ENCODE measurements around the gene PNPLA8.
A peak's percentile ranks its signal among the peaks of the same experiment; 100 is the strongest.
"Not testable (repeated sequence)": the region's sequence is repeated elsewhere in the genome, so short reads cannot be mapped to it uniquely, and the experiment has no call there.

The PNPLA8 gene

GRCh38 chr7:108467391-108467790, 58.5 kb downstream of the PNPLA8 start:
- DNase-seq (ENCODE audit: low read depth), result no peak

DNA sequence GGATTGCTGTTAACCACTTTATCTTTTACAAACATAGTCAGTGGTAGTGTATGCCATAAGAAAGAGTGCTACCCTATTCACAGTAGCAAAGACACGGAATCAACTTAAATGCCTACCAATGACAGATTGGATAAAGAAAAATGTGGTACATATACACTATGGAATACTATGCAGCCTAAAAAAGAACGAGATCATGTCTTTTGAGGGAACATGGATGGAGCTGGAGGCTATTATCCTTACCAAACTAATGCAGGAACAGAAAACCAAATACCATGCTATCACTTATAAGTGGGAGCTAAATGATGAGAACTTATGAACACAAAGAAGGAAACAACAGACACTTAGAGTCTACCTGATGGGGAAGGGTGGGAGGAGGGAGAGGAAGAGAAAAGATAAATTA, 59.6 kb downstream of the PNPLA8 start:
- DNase-seq (ENCODE audit: low read depth), result not testable (repeated sequence)

GRCh38 chr7:108464743-108465142, 61.2 kb downstream of the PNPLA8 start:
- DNase-seq (ENCODE audit: low read depth), result no peak

DNA sequence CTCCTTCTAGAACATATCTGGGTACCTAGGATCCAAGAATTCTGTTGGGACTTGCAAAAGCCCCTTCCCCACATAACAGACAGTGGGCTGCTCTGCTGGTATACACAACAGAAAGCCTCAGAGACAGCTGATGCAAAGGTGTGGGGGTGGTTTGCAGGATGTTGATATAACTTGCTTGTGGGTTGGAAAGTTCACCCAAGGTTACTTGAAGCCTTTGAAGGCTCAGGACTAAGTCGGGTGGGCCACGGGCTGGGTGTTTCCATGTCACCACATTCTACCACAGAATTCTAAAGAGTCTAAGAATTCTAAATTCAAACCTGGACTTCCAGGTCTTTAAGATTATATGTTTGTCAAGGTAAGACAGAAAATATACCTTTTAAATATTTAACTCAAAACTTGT, 62.3 kb downstream of the PNPLA8 start:
- DNase-seq (ENCODE audit: low read depth), result no peak

- DNase-seq (ENCODE audit: low read depth), result no peak
Measured at GRCh38 chr7:108461840-108462239, 64.1 kb downstream of the PNPLA8 start.

DNA sequence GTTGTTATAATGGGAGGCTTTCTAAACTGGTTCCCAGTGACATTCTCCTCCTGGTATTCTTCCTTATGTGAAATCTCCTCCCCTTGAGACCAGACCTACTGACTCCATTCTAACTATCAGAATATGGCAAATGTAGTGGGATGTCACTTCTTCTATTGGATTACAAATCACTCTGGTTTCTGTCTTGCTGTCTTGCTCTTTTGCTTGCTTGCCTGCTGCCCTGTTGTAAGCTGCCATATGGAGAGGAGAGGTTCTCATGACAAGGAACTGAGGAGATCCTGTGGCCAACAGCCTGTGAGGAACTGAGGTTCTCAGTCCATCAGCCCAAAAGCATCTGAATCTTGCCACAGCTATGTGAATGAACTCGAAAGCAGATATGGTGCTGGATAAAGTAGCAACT, 65.0 kb downstream of the PNPLA8 start:
- DNase-seq (ENCODE audit: low read depth), result no peak

DNA sequence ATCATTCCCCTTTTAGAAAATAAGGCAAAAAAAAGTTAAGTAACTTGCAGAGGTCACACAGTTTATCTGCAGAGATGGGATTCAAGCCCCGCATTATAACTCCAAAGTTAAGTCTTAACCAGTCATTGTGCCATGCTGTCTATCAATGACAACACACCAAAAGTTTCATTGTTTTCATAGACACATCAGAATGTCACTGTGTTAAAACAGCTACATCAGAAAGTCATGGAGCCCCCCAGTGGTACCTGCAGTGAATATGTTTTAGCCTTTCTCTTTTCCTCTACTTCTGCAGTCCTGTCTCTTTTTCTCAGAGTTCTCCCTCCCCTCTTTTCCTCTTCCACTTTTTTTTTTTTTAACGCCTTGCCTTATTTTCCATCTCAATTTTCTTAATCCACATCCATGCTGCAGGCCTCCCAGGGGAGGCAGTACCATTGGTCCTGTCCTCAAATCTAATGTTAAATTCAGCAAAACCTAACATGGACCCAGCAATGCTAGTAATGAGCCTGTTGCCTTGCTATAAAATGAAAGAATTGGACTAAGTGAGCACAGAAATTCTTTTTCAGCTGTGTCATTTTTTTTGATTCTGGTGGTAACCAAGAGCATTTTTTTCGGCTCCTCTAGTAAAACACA, 65.9 kb downstream of the PNPLA8 start:
- no peak for DNase-seq (ENCODE audit: low read depth)

DNA sequence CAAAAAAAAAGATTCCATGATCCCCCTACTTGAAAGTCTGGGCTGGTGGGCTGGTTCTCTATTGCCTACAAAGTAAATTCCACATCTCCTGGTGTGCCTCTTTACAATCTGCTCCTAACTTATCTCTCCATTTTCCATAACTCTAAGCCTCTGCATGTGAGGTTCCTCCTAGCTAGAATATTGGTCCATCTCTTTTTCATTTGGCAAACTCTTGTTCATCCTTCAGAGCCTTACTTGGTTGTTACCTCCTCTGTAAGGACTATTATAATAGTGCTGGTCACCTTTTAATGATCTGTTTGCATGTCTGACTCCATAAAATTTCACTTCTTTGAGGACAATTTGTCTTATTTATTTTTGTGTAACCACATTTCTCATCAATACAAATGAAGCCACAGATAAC, 68.1 kb downstream of the PNPLA8 start:
- DNase-seq (ENCODE audit: low read depth), result no peak

GRCh38 chr7:108456845-108457540, 68.9 kb downstream of the PNPLA8 start:
- no peak for DNase-seq (ENCODE audit: low read depth)

DNA sequence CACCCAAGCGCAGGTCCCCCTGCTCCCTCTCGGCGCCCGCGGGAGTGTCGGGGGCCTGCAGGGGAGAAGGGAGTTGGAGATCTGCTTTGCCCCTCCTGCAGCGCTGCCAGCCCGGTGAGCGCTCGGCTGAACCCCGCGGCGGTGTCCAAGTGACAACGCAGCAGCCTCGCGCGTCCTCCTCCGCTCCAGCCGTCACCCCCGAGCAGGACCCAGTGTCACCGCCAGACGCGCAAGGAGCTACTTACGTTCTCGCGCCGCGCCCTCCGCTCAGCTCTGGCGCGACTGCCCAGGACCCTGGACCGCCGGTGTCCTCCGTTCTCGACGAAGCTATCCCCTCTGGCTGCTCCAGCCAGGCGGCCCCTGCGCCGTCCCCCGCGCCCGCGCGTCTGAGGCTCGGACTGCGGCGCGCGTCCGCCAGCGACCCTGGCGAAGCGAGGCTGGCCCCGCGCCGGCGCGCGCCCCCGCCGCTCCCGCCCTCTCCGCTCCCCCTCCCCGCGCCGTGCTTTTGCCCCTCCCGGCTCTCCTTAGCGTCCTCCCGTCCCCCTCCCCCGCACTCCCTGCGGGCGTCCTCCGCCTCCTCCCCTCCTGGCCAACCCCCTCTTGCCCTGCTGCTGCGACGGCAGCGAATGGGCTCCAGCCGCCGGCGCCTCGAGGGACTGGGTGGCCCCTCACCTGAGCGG, 69.8 kb downstream of the PNPLA8 start, which contains the start of gene NRCAM:
Gene NRCAM (minus strand): TSS at position 439 of the 680 bp plus-strand sequence. CDS start 216,372 bp downstream, outside the sequence.
- DNase-seq (ENCODE audit: low read depth), result peak; percentile 30

- DNase-seq (ENCODE audit: low read depth), result no peak
Measured at GRCh38 chr7:108455551-108455997, 70.4 kb downstream of the PNPLA8 start.

DNA sequence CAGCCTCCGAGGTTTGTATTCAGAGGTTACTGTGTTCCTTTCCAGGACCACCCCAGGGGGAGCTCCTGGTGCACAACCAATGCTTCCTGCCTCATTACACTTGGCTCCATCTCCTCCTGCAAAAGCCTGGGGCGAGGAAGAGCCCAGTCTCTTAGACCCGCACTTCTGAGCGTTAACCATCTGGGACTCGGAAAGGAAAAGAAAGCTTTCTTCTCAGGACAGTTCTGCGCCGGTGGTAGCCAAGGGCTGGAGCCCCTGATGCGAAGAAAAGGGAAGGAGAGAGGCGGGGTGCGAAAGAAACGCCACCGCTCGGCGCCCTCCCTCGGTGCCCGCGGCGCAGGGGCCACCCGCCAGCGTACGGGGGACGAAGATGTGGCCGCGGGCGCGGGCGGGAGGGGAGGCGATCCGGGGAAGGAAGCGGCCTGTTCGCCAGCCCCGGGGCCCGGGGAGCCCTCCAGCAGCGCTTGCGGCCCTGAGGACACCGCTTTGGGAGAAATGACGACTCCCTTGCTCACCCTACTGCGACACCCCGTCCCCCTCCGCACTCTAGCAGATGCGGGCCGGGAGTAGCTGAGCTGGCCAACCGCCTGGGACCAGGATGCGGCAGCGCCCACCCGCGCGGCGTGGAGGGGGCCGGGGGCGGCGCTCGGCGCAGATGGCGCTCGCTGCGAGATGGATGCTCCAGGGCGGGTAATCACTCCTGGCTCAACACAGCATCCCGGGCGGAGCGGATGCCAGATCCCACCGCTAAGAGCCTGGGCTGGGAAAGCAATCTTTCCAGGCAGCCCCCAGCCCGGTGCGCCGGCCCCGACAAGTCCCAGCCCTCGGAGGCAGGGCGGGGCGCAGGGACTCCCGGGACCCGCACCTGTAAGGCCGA, 71.0 kb downstream of the PNPLA8 start:
- DNase-seq (ENCODE audit: low read depth), result no peak

GRCh38 chr7:108454317-108454673, 71.6 kb downstream of the PNPLA8 start:
- DNase-seq (ENCODE audit: low read depth), result no peak

- DNase-seq (ENCODE audit: low read depth), result no peak
Measured at GRCh38 chr7:108453320-108453719, 72.6 kb downstream of the PNPLA8 start.

DNA sequence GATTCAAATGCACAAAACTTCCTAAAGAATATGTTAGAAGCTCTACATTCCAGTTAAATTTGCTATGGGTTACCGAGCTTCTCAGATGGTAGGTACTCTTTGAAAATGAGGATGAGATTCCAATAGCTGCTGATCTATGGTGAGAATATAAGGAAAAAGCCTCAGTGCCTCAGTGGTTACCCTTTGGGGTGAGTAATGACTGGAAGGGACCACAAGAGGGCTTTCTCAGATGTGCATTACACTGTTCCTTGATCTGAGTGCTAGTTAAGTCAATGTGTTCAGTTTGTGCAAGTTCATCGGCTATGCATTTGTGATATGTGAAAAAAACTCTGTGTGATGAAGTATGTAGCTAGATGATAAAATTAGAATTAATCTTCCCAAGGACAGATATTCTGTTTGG, 73.2 kb downstream of the PNPLA8 start:
- DNase-seq (ENCODE audit: low read depth), result no peak

DNA sequence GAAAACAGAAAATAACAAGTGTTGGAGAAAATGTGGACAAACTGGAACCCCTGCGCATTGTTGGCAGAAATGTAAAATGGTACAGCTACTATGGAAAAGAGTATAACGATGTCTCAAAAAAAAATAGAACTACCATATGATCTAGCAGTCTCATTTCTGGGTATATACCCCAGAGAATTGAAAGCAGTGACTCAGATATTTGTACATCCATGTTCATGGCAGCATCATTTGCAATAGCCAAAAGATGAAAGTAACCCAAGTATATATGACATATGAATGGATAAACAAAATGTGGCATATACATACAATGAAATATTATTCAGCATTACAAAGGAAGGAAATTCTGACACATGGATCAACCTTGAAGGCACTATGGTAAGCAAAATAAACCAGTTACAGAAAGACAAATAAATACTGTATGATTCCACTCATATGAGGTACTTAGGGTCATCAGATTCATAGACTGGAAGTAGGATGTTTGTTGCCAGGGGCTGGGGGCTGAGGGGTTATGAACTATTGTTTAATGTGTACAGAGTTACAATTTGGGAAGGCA, 74.6 kb downstream of the PNPLA8 start:
- DNase-seq (ENCODE audit: low read depth), result no peak

DNA sequence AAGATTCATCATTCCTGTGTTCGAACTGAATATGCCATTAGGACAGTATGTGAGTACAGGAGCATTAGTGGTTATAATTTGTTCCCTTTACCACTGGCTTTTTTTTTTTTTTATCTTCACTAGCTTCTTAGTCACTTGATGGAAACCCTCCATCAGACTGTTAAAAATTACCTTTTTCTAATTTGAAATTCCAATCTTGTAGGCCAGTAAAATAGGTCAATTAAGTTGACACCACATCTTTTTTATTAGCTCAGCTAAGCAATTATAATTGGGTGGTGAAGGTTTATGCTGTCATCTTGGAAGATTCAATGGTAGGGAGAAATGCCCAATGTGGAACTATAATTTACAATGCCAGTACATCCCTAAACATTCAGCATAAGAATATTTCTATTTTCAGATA, 75.8 kb downstream of the PNPLA8 start:
- no peak for DNase-seq (ENCODE audit: low read depth)

DNA sequence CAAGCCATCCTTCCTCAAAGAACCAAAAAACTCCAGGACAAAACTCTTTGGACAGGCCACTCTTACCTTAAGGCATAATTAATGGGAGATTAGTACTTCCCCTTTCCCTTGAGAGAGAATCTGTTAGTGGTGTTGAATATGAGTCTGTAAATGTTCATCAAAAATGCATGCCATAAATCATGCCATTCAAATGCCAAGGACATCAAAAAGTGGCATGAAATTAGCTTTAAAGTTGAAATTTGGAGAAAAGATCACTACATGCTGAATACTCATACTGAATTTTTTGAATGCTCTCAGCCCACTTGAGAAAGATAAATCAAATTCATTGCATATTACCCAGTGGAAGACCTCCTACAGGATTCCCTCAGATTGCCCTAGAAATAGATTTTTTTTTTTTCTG, 76.4 kb downstream of the PNPLA8 start:
- no peak for DNase-seq (ENCODE audit: low read depth)

DNA sequence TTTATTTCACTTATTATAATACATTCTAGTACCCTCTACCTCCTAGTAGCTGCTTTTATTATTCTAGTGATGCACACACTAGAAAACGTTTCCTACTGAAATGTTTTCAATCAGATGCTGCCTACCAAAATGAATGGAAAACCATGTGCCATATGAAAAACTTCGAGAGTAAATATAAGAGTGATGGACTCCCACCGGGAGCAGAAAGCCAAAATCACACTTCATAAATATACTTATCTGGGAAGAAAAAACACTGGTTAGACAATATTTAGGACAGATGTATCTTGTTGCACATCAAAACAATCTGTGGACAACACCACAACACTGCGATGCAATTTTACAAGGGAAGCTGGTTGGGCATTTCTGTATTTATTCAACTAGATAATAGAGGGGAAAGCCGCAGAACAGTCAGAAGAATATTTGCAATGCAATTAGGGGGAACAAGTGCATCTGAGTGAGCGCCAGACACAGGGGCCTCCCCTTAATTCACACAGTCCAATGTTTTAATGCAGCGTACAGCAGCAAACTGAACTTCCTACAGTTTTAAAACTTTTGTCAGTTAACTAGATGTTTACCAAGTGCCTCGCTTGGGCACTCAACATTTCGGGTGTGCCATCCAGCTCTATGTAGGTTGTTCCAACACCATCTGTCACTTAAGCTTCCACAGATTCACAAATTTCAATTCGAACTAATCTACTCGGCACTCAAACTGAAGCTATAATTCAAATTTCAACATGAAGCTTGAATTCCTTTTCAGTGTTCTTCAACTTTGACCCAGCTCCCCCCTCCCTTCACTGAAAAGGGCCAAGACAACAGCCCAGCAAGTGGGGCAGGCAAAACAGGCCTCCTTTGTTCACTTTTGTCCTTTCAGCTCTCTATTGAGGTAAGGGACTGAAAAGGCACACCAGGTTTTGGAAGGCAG, 77.1 kb downstream of the PNPLA8 start:
- DNase-seq (ENCODE audit: low read depth), result no peak

DNA sequence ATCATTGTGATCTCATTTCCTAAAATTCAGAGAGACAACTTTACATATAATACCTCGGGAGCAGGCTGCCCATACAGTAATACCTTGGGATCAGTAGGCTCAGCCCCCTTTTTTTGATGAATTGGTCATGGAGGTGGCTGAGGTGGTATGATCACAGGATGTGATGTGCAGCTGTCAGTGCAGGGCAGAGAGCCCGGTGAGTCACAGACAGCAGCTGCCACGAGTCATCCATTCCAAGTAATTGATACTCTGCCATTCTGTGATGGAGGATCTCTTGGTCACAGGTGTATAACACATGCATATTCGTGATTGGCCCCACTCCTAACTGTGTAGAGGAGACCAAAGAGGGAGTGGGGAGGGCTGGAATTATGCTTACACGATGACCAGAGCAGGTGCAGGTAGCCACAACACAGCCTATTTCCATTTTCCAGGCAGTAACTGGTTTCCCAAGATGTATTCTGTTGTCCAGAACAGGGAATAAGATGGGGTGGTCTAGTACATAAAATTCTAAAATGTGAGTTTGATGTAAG, 83.8 kb downstream of the PNPLA8 start:
- no peak for DNase-seq (ENCODE audit: low read depth)
